Measurements from ENCODE around the gene GSTP1.
A peak's percentile ranks its signal among the peaks of the same experiment; 100 is the strongest.
"Not testable (repeated sequence)": the region's sequence is repeated elsewhere in the genome, so short reads cannot be mapped to it uniquely, and the experiment has no call there.

GSTP1 gene

DNA sequence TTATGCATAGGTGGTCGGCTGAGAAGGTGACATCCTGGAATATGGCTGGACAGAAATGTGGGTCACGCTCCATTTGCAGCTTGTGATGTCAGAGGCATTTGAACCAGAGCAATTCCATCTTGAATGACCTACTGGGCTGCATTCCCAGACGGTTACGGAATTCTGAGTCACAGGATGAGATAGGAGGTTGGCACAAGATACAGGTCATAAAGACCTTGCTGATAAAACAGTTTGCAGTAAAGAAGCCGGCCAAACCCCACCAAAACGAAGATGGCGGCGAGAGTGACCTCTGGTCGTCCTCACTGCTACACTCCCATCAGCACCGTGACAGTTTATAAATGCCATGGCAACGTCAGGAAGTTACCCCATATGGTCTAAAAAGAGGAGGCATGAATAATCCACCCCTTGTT, 19.9 kb upstream of the GSTP1 start:
- DNase-seq (ENCODE audit: low spot score): peak; percentile 85

DNA sequence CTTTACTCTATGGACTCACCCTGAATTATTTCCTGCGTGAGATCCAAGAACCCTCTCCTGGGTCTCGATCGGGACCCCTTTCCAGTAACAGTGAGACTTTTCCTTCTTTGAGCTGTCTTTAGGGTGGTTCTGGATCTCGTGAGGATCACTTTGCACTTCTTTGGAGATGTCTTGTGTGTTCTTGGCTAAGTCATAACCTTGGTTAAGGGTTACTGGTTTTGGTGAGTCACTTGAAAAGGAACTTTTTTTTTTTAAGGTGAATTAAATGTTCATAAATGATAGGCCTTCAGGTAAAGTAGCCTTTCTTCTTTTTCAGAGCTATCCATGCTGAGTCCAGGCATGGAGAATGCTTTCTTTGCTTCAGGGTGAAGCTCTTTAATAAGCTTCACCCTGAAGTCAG, 19.4 kb upstream of the GSTP1 start:
- no peak for DNase-seq (ENCODE audit: low spot score)

DNA sequence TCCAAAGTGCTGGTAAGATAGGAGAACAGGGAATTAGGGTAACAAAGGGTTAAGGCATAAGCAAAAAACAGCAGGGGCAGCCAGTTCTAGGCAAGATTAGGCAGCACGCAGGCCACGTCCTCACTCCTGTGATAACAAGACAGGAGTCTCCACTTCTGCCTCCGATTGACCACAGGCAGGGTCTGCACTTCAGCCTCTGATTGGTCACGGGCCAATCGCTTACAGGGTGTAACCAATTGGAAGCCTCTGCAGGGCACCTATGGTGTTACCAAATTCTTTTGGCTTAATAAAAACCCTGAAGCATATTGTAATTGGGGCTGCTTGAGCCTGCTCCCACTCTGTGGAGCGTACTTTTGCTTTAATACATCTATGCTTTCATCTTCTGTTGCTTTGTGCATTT, 12.2 kb upstream of the GSTP1 start:
- DNase-seq (ENCODE audit: low spot score): no peak

DNA sequence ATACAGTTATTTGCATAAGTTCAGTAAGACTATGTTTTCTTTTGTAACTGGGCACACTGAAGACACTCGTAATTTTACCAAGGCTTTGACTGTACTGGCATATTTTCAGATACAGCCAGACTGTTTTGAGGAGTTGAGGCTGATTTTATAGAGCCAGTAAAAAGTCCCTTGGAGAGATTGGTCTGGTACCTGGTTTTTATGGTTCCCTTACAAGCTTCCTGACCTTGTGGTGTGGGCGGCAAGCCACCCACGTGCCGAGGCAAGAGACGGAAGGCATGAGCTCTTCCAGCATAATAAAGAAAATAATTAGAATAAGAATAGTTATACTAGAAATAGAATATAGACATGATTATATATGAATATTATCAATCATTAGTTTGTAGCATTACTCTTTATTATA, 11.3 kb upstream of the GSTP1 start:
- DNase-seq (ENCODE audit: low spot score): no peak

GRCh38 chr11:67572747-67573419, 10.7 kb upstream of the GSTP1 start:
- peak; percentile 25 for DNase-seq (ENCODE audit: low spot score)

DNA sequence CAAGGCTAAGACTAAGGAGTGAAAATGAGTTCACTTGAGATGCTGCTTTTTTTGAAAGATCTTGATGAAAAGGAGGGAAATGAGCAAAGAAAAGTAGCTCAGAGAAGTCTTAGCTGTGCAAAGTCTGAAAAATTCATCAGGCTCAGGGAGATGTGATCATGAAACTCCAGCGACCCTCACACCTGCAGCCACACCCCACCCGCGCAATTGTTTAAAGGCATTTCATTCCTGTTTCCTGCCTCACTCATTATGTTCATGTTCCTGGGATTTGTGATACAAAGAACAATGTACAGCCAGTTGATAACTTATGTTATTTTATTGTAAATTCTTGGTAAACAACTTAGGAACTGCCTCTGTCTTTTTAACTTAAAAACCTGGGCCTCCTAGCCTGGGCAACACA, 8.7 kb upstream of the GSTP1 start:
- no peak for DNase-seq (ENCODE audit: low spot score)

GRCh38 chr11:67576735-67577475, 6.7 kb upstream of the GSTP1 start:
- DNase-seq (ENCODE audit: low spot score): no peak

- no peak for DNase-seq (ENCODE audit: low spot score)
Observed at GRCh38 chr11:67577951-67578350, 5.7 kb upstream of the GSTP1 start.

DNA sequence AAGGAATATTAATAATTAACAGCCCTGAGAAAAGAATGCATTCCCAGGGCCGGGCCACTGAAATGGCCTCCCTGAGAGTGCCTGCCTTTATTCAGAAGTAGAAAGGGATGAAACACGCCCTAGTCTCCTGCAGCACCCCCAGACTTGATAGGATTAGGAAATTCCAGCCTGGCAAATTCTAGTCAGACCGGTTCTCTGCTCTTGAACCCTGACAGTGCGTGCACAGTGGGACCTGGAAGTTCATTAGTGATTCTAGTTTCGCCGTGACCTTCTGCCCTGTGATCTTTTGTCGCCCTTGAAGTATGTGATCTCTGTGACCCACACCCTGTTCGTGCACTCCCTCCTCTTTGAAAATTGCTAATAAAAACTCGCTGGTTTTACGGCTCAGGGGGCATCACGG, 2.1 kb upstream of the GSTP1 start:
- no peak for DNase-seq (ENCODE audit: low spot score)

GRCh38 chr11:67582011-67582410, 1.6 kb upstream of the GSTP1 start:
- no peak for DNase-seq (ENCODE audit: low spot score)

- DNase-seq (ENCODE audit: low spot score): no peak
Observed at GRCh38 chr11:67584205-67584880, 731 bp downstream of the GSTP1 start.

DNA sequence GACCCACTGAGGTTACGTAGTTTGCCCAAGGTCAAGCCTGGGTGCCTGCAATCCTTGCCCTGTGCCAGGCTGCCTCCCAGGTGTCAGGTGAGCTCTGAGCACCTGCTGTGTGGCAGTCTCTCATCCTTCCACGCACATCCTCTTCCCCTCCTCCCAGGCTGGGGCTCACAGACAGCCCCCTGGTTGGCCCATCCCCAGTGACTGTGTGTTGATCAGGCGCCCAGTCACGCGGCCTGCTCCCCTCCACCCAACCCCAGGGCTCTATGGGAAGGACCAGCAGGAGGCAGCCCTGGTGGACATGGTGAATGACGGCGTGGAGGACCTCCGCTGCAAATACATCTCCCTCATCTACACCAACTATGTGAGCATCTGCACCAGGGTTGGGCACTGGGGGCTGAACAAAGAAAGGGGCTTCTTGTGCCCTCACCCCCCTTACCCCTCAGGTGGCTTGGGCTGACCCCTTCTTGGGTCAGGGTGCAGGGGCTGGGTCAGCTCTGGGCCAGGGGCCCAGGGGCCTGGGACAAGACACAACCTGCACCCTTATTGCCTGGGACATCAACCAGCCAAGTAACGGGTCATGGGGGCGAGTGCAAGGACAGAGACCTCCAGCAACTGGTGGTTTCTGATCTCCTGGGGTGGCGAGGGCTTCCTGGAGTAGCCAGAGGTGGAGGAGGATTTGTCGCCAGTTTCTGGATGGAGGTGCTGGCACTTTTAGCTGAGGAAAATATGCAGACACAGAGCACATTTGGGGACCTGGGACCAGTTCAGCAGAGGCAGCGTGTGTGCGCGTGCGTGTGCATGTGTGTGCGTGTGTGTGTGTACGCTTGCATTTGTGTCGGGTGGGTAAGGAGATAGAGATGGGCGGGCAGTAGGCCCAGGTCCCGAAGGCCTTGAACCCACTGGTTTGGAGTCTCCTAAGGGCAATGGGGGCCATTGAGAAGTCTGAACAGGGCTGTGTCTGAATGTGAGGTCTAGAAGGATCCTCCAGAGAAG, 1.6 kb downstream of the GSTP1 start:
- DNase-seq (ENCODE audit: low spot score): no peak

DNA sequence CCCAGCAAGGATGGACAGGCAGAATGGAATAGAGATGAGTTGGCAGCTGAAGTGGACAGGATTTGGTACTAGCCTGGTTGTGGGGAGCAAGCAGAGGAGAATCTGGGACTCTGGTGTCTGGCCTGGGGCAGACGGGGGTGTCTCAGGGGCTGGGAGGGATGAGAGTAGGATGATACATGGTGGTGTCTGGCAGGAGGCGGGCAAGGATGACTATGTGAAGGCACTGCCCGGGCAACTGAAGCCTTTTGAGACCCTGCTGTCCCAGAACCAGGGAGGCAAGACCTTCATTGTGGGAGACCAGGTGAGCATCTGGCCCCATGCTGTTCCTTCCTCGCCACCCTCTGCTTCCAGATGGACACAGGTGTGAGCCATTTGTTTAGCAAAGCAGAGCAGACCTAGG, 2.3 kb downstream of the GSTP1 start:
- DNase-seq (ENCODE audit: low spot score): no peak

DNA sequence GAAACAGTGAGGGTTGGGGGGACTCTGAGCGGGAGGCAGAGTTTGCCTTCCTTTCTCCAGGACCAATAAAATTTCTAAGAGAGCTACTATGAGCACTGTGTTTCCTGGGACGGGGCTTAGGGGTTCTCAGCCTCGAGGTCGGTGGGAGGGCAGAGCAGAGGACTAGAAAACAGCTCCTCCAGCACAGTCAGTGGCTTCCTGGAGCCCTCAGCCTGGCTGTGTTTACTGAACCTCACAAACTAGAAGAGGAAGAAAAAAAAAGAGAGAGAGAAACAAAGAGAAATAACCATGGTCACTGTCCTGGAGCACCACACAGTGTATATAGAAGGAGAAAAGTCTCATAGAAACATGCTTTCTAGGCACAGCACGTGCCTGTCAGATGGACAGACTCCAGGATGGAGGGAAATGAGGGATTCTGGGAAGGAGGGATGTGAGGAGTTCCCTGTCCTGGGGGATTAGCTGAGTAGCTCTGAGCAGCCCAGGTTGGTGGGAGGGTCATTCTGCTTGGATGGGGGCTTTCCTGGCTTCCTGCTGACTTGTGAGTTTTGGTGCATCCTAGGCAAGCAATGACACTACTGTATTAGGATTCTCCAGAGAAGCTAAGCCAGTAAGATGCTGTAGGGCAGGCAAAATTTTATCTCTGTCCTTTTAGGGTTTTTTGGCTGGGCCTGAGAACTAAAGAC, 3.1 kb downstream of the GSTP1 start:
- DNase-seq (ENCODE audit: low spot score): no peak

GRCh38 chr11:67588136-67588503, 4.5 kb downstream of the GSTP1 start:
- no peak for DNase-seq (ENCODE audit: low spot score)

DNA sequence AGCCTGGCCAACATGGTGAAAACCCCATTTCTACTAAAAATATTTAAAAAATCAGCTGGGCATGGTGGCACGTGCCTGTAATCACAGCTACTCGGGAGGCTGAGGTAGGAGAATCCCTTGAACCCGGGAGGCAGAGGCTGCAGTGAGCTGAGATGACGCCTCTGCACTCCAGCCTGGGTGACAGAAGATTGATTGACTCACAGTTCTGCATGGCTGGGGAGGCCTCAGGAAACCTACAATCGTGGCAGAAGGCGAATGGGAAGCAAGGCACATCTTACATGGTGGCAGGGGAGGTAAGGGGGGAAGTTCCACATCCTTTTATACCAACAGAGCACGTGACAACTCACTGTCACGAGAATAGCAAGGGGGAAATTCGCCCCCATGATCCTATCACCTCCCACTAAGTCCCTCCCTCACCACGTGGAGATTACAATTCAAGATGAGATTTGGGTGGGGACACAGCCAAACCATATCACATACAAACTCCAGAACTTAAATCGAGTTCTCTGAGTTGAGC, 5.3 kb downstream of the GSTP1 start:
- not testable (repeated sequence) for DNase-seq (ENCODE audit: low spot score)

- DNase-seq (ENCODE audit: low spot score): no peak
Observed at GRCh38 chr11:67592880-67593564, 9.4 kb downstream of the GSTP1 start.

GRCh38 chr11:67593565-67593905, 9.9 kb downstream of the GSTP1 start:
- DNase-seq (ENCODE audit: low spot score): no peak

- no peak for DNase-seq (ENCODE audit: low spot score)
Observed at GRCh38 chr11:67594480-67594879, 10.9 kb downstream of the GSTP1 start.

DNA sequence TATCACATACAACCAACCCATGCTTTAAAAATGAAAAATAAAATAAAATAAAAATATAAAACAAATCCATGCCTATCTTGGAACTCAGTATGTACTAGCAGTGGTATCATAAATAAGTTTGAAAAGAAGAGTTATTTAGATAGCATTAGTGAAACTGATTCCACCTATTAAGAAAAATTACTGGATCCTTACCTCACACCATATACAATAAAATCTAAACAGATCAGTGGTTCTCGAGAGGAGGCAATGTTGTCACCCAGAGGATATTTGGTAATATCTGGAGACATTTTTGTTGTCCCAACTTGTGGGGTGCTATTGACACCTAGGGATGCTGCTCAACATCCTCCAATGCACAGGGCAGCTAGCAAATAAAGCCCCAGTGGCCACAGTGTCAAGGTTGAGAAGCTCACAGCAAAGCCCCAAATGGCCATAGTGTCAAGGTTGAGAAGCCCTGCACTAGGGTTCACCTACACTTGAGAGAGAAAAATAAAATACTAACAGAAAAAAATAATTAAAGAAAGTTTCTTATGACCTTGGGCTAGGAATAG, 13.2 kb downstream of the GSTP1 start:
- no peak for DNase-seq (ENCODE audit: low spot score)

Measured in kidney capillary endothelial cell (primary cell).